ENCODE measurements around the gene ANKS1B.

Gene ANKS1B

DNA sequence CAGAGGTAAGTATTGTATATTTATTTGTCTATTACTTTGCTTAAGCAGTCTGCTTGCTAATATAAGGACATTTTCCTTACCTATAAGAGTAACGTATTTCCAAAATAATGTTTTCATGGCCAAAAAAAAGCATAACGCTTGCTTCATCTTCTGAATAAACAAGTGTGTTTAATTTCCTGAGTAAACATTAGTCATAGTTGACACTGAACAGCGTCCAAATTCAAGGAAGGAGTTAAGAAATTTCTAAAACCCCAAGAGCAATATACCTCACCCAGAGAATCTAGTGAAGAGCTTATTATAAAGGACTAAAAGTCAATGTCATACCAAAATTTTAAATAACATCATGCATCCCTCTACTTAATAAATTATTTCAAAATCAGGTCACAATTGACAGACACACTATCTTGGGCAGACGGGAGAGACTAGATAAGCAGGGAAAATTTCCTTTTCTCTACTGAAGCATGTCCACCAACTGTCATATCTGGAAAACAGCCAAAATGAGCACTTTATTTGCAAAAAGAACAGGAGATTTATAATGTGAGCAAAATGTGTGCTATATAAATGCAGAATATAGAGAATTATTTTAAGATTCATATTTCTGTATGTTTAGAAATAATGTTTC is 25.1 kb downstream of the ANKS1B start:
- DNase-seq: no peak

DNA sequence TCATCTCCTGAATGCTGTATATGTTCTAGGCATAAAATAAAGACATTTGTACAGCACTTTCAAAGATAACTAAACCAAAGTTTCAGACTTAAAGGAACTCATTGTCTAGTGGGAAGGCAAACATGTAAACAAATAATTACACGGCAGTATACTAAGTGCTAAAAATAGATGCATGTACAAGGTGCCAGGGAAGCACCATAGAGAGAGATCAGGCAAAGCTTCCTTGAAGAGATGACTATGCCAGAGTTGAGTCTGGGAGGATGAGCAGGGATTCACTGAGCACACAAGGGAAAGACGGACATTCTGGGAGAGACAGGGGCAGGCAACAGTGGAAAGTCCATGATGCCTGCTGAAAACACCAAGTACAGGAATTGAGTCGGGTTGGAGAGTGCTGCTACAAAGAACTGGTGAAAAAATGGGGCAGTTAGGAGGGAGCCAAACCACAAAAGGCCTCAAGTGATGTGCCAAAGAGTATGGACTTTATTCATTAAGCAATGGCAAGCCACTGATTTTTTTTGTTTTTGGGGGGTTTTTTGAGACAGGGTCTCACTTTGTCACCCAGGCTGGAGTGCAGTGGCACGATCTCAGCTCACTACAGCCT is 26.8 kb downstream of the ANKS1B start:
- DNase-seq: no peak

DNA sequence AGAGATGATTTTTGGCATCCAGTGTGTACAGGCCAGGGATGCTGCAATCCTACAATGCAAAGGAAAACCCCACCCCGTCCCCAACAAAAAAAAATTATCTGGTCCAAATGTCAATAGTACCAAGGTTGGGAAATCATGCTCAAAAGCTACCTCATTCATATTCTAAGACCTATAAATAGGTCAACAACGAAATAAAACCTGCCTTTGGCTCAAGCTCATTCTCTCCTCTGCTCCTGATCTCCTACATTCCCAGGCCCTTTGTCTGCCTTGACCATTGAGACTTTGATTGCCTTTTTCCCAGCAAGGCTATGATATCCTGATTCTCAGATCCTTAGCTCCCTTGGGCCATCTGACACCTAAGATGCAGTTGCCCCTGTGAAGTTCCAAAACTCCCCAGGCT is 30.0 kb downstream of the ANKS1B start:
- no peak for DNase-seq

- DNase-seq: no peak
Measured at GRCh38 chr12:99948370-99948769, 36.4 kb downstream of the ANKS1B start.

GRCh38 chr12:99946131-99946530 is 38.6 kb downstream of the ANKS1B start:
- no peak for DNase-seq

- DNase-seq: no peak
Measured at GRCh38 chr12:99935608-99936007, 49.1 kb downstream of the ANKS1B start.

DNA sequence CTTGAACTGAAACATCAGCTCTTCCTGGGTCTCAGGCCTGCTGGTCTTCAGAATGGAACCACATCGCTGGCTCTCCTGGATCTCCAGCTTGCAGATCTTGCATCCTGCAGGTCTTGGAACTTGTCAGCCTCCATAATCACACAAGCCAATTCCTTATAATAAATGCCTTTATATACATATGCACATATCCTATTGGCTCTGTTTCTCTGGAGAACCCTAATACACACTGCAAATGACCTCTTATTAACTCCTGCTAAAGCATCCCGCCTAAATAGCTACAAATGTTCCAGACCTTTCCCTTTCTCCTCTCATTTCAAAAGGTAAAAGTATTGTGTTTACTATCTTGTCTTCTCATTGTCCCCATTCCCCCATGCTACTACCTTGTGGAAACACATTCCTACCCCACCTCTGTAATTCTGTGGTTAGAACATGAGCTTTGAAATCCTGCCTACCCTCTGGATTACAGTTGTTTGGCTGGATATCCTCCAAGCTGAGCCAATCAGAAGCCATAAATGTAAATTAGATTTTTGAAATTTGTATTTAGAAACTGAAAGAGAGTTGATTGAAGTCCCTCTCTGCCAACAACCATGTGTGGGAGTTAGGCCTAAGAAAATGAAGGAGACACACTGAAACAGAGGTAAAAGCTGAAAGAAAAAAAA is 58.1 kb downstream of the ANKS1B start:
- no peak for DNase-seq

DNA sequence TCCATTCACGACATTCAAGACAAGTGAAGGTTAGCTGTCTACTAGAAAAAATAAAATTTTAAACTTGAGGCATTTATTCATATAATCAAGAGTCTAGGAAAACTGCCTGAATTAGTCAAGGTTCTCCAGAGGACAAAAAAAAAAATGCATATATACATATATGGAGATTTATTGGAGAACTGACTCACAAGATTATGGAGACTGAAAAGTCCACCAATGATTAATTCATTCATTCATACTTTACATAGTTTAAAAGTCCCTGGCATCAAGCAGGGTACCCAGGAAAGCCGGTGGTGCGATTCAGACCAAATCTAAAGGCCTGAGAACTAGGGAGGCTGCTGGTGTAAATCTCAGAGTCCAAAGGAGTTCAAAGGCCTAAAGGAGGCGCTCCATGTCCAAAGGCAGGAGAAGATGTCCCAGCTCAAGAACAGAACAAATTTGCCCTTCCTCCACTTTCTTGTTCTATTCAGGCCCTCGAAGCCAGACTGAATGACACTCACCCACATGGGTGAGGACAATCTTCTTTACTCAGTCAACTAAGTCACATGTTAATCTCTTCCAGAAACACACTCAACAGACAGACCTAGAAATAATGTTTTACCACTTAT is 64.3 kb downstream of the ANKS1B start:
- no peak for DNase-seq

DNA sequence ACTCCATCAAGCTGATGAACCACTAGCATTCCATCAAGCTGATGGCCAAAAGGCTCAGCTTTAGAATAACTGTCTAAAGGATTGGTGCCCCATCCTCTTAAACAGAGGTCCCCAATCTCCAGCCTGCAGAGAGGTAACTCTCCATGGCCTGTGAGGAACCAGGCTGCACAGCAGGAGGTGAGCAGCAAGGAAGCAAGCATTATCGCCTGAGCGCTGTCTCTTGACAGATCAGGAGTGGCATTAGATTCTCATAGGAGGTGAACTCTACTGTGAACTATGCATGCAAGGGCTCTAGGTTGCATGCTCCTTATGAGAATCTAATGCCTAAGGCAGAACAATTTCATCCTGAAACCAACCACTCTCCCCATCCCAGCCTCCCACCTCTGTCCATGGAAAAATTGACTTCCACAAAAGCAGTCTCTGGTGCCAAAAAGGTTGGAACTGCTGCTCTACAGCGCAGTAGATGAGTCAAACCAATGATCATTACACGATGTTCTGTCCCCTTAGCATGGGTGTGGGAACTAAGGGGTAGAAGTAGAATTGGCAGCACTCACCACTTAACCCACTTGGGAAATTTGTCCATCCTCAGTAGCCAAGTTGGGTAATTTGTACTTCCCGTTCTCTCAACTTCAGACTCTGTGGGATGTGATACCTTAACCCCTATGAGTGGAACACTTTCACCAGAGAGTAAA is 66.9 kb downstream of the ANKS1B start:
- no peak for DNase-seq

- DNase-seq: no peak
Measured at GRCh38 chr12:99916555-99916954, 68.2 kb downstream of the ANKS1B start.

DNA sequence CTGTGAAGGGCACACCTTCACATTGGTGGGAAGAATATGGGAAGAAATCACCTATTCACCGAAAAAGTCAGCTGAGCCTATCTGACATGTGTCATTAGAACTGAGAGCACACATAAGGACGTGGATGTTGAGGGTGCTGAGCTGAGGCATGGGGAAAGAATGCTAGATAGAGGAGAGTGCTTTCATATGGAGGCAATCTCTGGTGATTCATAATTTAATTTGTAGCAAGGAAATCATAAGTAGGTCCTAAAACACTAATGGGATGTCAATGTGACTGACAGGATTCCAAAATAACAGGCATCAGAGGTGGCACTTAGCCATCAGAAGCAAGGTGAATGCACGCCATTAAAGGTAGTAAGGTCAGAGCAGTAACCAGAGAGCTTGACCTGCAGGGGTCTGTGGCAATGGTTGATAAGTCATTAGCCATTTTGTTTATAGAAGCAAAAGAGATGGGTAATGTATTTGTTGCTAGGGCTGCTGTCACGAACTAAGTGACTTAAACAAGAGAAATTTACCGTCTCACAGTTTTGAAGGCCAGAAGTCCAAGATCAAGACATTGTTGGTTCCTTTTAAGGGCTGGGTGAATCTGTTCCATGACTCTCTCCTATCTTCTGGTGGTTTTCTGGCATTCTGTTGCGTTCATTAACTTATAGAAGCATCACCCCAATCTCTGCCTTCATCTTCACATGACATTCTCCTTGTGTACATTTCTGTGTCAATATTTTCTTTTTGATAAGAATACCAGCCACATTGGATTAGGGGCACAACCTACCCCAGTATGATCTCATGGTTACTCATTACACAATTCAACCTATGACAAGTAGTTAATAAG is 69.3 kb downstream of the ANKS1B start:
- no peak for DNase-seq

DNA sequence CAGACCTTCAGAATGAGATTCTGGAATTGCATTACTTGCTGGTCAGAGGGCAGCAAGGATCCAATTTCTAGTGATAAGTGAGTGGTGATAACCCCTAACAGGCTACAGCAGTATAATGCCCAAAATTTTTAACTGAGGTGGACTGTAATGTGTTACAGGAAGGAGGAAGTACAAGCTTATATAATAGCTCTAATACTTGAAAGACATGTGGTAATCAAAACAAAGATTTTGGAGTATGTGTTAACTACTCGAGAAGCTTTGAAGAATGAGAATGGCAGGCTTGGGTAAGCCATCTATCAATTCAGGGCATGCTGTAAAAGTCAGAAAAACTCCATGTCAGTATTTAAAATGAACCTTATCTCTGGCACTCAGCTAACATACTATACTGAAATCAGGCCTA is 70.5 kb downstream of the ANKS1B start:
- no peak for DNase-seq

DNA sequence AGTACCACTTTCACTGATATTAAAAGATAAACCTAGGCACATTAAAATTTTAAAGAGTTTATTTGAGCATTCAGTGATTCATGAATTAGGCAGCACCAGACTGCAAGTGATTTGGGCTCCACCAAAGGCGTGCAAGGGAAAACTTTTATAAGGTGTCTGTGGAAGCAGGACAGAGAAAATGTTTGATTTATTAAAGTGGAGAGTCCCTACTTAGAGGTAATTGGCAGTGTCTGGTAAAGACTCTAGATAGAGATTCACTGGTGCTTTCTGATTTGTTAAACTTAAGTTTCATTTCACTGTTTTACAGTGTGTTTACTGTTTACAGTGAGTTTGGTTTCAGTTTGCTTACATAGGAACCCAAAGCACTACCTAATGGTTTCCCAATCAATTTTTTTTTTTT is 72.8 kb downstream of the ANKS1B start:
- no peak for DNase-seq

DNA sequence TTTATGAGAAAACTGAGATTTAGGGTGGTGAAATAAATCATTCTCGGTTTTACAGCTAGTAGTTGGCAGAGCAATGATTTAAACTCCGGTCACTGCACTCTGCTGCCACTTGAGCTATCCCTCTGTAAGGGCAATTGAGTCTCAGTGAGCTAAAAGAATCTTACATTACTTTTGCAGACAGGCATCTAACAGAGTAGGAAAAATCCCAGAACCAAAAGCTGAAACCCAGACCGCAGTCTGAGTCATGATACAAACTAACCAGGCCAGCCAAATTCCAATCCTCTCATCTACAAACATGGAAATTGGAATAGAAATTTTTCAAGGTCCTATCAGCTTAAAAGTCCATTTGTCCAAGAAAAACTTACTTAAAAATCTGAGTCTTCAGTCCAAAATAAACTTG is 73.7 kb downstream of the ANKS1B start:
- DNase-seq: no peak

DNA sequence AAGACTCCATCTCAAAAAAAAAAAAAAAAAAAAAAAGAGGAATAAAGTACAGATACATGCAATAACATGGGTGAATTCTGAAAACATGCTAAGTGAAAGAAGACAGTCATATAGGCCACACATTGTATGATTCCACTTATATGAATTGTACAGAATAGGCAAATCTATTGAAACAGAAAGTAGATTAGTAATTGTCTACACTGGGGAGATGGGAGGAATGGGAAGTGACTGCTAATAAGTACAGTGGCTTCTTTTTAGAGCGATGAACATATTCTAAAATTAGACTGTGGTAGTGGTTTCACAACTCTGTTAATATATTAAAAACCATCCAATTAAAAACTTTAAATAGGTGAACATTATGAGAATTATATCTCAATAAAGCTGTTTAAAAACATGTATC is 74.4 kb downstream of the ANKS1B start:
- no peak for DNase-seq

- DNase-seq: no peak
Measured at GRCh38 chr12:99906786-99907579, 77.8 kb downstream of the ANKS1B start.

DNA sequence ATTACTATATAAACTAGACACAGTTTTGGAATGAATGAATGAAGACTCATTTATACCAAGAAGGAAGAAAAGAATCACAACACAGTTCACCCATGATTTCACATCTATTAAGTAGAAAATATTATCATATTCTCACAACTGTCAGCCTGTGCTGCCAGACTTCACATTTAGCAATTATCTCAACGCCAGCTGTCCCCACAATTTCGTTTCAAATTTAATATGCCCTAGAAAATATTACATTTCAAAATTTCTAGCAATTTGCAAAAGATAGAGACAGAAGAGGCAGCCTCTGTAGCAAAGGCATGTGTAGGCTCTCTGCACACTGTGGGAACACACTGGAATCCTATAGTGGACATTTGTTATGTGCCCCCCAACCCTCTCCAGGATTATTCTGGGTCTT is 83.6 kb downstream of the ANKS1B start:
- no peak for DNase-seq

GRCh38 chr12:99898645-99899044 is 86.1 kb downstream of the ANKS1B start:
- DNase-seq: no peak

GRCh38 chr12:99879439-99879838 is 105.3 kb downstream of the ANKS1B start:
- no peak for DNase-seq

DNA sequence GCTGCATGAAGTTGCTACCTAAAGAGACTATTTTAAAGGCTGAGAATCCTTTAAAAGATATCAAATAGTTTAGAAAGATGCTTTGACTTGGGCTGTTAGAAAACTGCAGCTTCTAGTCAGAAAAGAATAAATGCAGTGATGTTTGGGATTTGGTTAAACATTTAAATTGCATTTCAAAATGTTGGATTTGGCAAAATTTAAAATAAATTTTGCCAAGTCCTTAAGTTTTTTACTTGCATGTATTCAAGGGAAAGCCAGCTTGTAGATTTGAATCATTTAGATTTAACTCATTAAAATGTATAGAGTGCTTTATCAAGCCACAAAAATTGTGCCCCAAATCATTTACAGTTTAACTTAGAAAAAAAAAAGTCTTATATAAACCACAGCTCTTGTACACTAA is 109.7 kb downstream of the ANKS1B start:
- DNase-seq: no peak

DNA sequence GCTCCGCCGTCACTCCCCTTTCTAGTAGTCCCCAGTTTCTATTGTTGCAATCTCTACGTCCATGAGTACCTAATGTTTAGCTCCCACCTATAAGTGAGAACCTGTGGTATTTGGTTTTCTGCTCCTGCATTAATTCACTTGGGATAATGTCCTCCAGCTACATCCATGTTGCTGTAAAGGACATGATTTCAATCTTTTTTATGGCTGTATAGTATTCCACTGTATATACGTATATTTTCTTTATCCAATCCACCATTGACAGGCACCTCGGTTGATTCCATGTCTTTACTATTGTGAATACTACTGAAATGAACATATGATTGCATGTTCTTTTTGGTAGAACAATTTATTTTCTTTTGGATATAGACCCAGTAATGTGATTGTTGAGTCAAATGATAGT is 114.7 kb downstream of the ANKS1B start:
- no peak for DNase-seq

GRCh38 chr12:99861731-99862130 is 123.0 kb downstream of the ANKS1B start:
- DNase-seq: no peak

Data from inflammatory macrophage (primary cell).